Renal cortex interstitium (tissue), 3 donors: ENCODE measurements around the gene DBX1. TPM values are rescaled to one million over a fixed set of nuclear protein-coding genes. Genes with fewer than 3 reads are reported as not detected.

ENCODE experiments used
- polyA plus RNA-seq, 3 donors: library from polyadenylated mRNA; unstranded; fragments of 120-200 nt; gene quantifications; one replicate each; pipeline ENCODE4 v1.2.1, GENCODE V29; 2013; ENCODE audit not compliant: insufficient read length in 3 of 3

The DBX1 gene
- polyA plus RNA-seq, 3 donors: not detected

Other genes with a start within 250 kb of the DBX1 start
- 1 to 10 TPM; 3.0 to 4.0 (median 3.1) TPM for gene HTATIP2, start 203.2 kb upstream of the DBX1 start, polyA plus RNA-seq
- gene PRMT3, start 227.2 kb upstream of the DBX1 start, polyA plus RNA-seq: 10 to 100 TPM; 16.9 to 18.5 (median 17.9) TPM